Activated CD4-positive, alpha-beta T cell treated with anti-CD3 and anti-CD28 coated beads, Interleukin-2, amount 10 ng/mL, durations not matched to agents 7 days and 5 days (primary cell): Measurements from ENCODE around the gene LGALS3BP. TPM values are rescaled to one million over a fixed set of nuclear protein-coding genes. Genes with fewer than 3 reads are reported as not detected.
"Not testable (repeated sequence)": the region's sequence is repeated elsewhere in the genome, so short reads cannot be mapped to it uniquely, and the experiment has no call there.

Source experiments
- CTCF ChIA-PET: fragments of 350-600 bp; sonication (Branson Sonifier 250); formaldehyde crosslinking; loops from one replicate; lab custom pipeline; 2021; ENCODE audit warnings: antibody characterized with exemption; lab: Charles Lee
- POLR2A ChIA-PET: fragments of 350-600 bp; sonication (Branson Sonifier 250); formaldehyde crosslinking; loops from one replicate; lab custom pipeline; 2021; ENCODE audit warnings: antibody characterized with exemption; lab: Charles Lee
- DNase-seq: peaks from one replicate; pipeline ENCODE4 v3.0.0-alpha.2; 2020
- H3K27ac Mint-ChIP-seq: one replicate; pipeline ENCODE4 v1.8.0; 2021; ENCODE audit warnings: mild to moderate bottlenecking, moderate library complexity, mixed read lengths
- H3K27me3 Mint-ChIP-seq: one replicate; pipeline ENCODE4 v1.8.0; 2021; ENCODE audit warnings: mixed read lengths
- H3K36me3 Mint-ChIP-seq: one replicate; pipeline ENCODE4 v1.8.0; 2021; ENCODE audit warnings: low read depth, mixed read lengths
- H3K4me1 Mint-ChIP-seq: one replicate; pipeline ENCODE4 v1.8.0; 2021; ENCODE audit warnings: mixed read lengths
- H3K4me3 Mint-ChIP-seq: one replicate; pipeline ENCODE4 v1.8.0; 2021; ENCODE audit warnings: mild to moderate bottlenecking, moderate library complexity, mixed read lengths
- H3K9me3 Mint-ChIP-seq: one replicate; pipeline ENCODE4 v1.8.0; 2021; ENCODE audit warnings: mixed read lengths
- total RNA-seq, 2 experiments: library from RNA; stranded (reverse); gene quantifications; one replicate each; pipeline ENCODE4 v1.2.3, GENCODE V29; 2021

The LGALS3BP gene
- total RNA-seq, 2 experiments from 2014 or later: 269 to 284 TPM

DNA sequence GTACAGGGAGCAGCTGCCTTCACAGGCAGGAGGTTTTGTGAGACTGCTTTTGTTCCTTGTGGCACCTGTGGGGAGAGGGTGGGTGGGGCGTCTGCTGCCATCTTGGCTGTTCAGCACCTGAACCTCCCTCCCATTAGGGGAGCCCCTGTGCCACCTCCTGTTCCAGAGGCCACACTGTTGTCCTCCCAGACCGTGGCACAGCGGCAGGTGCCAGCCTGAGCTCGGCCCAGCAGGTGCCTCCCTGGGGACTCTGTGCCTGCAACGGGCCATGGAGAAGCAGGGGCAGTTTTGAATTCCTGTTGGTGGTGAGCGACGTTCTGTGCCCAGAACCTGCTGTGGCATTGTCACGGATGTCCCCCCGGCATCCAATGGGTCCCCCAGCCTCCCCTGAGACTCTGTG, 9.9 kb downstream of the LGALS3BP start:
- POLR2A ChIA-PET: no interaction called here
- Mint-ChIP-seq H3K9me3 (no peaks in the 10 kb centered on the region), H3K4me3 (no peak overlapping the region), H3K4me1 (peaks cover 12% of the 10 kb centered on the region), H3K27me3 (no peaks in the 10 kb centered on the region), H3K36me3 (peaks cover 22% of the 10 kb centered on the region), H3K27ac (no peak overlapping the region)
- CTCF ChIA-PET: no interaction called here
- DNase-seq: no peak

DNA sequence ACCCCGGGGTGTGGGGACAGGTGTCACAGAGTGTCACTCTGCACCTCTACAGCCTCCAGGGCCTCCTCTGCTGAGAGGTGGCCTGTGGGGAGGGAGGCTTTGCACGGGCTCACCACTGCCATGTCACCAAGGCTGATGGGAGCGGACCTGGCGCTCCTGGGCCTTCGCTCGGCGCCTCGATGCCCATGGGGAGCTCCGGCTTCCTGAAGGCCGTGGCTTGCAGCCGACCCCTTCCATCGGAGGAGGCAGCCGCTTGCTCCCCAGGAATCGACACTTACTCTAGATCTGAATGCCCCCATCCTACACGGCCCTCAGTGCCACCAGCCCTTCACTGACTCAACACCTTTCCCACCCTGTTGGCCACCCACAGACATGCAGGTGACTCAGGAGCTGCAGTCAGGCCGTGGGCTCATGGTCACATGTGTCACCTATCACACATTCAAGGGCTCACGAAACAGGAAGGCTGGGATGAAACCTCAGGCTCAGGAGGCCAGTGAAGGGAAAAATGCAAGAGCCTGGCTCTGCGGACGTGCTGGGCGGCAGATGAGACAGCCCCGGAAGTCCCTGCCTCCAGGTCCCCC, 11.9 kb downstream of the LGALS3BP start:
- POLR2A ChIA-PET: no interaction called here
- Mint-ChIP-seq H3K27me3 (no peaks in the 10 kb centered on the region), H3K9me3 (no peaks in the 10 kb centered on the region), H3K36me3 (peaks cover 20% of the 10 kb centered on the region), H3K4me3 (no peak overlapping the region), H3K4me1 (peaks cover 10% of the 10 kb centered on the region), H3K27ac (no peak overlapping the region)
- CTCF ChIA-PET: interaction anchor here (0.9 to 1.3 kb wide), 2 partner anchors 12 to 27 kb away, joined by 3 read pairs; partner anchors contain the start of gene LGALS3BP
- DNase-seq: no peak

DNA sequence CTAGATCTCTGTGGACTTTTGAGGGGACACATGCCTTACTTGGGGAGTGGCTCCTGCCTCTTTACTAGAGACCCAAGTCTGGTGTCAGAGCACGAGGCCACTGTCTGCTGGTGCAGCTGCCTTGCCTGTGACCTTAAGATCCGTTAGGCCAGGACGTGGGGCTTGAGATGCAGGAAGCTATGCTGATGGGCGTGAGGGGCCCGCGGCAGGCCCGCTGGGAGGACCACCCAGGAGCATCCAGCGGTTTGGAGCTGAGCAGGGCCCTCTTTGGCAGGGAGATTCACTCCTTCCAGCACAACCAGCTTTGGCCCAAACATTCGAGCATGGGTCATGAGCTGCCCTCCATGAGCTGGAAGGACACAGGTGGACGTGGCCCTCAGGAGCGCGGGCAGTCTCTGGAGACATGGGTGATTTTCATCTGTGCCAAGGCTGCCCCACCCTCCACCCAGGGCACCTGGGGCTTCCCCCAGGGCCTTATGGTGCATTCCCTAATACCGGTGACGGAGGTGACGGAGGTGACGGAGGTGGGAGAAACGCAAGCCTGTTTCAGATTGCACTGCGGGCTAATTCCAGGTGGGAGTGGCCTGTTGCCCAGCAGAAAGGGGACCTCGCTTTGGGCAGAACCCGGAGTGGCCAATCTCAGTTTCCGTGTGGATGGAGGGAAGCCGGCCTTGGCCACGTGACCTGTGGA, 12.7 kb downstream of the LGALS3BP start:
- Mint-ChIP-seq H3K27me3 (no peaks in the 10 kb centered on the region), H3K36me3 (peaks cover 14% of the 10 kb centered on the region), H3K9me3 (no peaks in the 10 kb centered on the region), H3K4me3 (no peak overlapping the region), H3K27ac (peak overlapping the region; percentile 2), H3K4me1 (peaks cover 10% of the 10 kb centered on the region)
- no peak for DNase-seq
- ChIA-PET POLR2A (no interaction called here), CTCF (interaction anchor here (0.6 to 2.5 kb wide), 4 partner anchors 13 to 453 kb away, joined by 3 to 6 read pairs (median 3); partner anchors contain the start of gene LGALS3BP)

DNA sequence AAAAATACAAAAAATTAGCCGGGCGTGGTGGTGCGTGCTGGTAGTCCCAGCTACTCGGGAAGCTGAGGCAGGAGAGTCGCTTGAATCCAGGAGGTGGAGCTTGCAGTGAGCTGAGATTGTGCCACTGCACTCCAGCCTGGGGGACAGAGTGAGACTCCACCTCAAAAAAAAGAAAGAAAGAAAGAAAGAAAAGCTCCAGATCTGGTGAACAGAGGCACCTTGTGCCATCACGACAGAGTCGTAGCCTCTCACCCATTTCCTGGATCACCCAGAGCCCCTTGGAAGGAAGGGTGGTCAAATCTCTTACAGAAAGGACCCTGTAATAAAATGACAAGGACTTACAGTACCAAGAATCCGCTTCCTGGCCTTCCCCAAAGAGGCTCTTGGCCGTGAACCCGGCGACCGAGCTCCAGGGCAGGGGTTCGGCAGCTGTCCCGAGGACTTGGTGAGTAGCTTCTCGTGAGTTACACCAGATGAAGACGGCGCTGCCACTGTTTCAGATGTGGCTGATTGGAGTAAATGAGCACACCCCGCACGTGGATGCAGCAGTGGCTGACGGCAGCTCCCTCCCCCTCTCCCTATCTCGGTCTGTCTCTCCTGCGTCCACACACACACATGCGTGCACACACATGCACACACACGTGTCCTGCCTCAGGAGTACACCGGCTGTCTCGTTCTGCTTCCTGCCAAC, 13.5 kb downstream of the LGALS3BP start:
- H3K27me3 Mint-ChIP-seq: no peaks in the 10 kb centered on the region
- no peaks in the 10 kb centered on the region for H3K9me3 Mint-ChIP-seq
- peaks cover 8% of the 10 kb centered on the region for H3K4me1 Mint-ChIP-seq
- DNase-seq: no peak
- no peak overlapping the region for H3K4me3 Mint-ChIP-seq
- ChIA-PET CTCF (interaction anchor here (0.6 to 2.5 kb wide), 5 partner anchors 11 to 452 kb away, joined by 3 to 6 read pairs (median 5); partner anchors contain the start of gene LGALS3BP), POLR2A (no interaction called here)
- no peak overlapping the region for H3K27ac Mint-ChIP-seq
- peaks cover 12% of the 10 kb centered on the region for H3K36me3 Mint-ChIP-seq

DNA sequence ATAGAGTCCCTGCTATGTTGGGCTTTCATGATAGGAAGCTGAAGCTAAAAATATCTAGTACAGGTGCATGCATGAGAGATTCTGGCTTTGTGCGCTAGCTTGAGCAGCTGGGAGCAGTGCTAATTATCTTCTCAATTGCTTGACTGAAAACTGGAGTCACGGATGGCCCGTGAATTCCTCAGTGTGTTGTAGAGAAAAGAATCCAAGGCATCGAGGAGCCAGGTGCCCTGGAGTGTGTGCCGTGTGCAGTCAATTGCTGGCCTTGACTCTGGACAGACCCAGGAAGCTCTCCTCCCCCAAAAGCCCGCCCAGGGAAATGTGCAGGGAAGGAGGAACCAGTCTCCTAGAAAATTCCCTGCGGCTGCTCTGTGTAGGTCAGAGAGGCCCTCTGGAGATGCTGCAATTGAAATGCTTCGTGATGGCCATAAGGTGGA, 14.2 kb downstream of the LGALS3BP start:
- H3K36me3 Mint-ChIP-seq: peaks cover 6% of the 10 kb centered on the region
- ChIA-PET POLR2A (no interaction called here), CTCF (interaction anchor here (1.0 to 2.5 kb wide), 3 partner anchors 11 to 100 kb away, joined by 5 to 6 read pairs (median 5); partner anchors contain the start of gene LGALS3BP)
- no peak overlapping the region for H3K27ac Mint-ChIP-seq
- H3K4me3 Mint-ChIP-seq: no peak overlapping the region
- H3K27me3 Mint-ChIP-seq: no peaks in the 10 kb centered on the region
- peaks cover 4% of the 10 kb centered on the region for H3K4me1 Mint-ChIP-seq
- no peaks in the 10 kb centered on the region for H3K9me3 Mint-ChIP-seq
- DNase-seq: no peak

DNA sequence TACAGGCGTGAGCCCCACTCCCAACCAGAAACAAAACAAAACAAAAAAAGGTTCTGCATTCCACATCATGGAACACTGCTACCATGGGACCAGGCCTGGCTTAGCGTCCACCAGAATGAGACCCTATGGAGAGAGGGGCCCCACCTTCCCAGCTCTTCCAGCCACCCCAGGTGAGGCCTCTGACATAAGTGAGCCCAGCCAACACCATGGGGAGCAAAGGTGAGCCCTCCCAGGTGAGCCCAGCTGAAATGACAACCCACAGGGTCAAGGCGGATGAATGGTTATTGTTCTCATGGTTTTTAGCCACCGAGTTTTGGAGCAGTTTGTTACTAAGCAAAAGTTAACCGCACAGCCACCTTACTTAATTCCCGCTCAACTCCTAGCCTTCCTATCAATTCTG, 16.3 kb downstream of the LGALS3BP start:
- Mint-ChIP-seq H3K36me3 (peaks cover 2% of the 10 kb centered on the region), H3K4me3 (no peak overlapping the region), H3K4me1 (no peaks in the 10 kb centered on the region), H3K9me3 (no peaks in the 10 kb centered on the region), H3K27ac (no peak overlapping the region), H3K27me3 (no peaks in the 10 kb centered on the region)
- no peak for DNase-seq
- ChIA-PET CTCF (interaction anchor here (1.1 kb wide), 1 partner anchor 8 kb away, joined by 4 read pairs; no protein-coding TSS in a partner anchor), POLR2A (no interaction called here)

DNA sequence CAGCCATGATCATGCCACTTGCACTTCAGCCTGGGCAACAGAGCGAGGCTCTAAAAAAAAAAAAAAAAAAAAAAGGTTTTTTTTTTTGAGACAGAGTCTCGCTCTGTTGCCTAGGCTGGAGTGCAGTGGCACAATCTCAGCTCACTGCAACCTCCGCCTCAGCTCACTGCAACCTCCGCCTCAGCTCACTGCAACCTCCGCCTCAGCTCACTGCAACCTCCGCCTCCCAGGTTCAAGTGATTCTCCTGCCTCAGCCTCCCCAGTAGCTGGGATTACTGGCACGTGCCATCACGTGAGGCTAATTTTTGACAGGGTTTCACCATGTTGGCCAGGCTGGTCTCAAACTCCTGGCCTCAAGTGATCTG, 16.8 kb downstream of the LGALS3BP start:
- POLR2A ChIA-PET, H3K4me1 Mint-ChIP-seq, H3K27ac Mint-ChIP-seq, H3K4me3 Mint-ChIP-seq, H3K36me3 Mint-ChIP-seq, H3K9me3 Mint-ChIP-seq, DNase-seq, H3K27me3 Mint-ChIP-seq: not testable (repeated sequence)
- CTCF ChIA-PET: interaction anchor here (0.6 to 1.1 kb wide), 2 partner anchors 9 to 1472 kb away, joined by 3 to 4 read pairs; no protein-coding TSS in a partner anchor

DNA sequence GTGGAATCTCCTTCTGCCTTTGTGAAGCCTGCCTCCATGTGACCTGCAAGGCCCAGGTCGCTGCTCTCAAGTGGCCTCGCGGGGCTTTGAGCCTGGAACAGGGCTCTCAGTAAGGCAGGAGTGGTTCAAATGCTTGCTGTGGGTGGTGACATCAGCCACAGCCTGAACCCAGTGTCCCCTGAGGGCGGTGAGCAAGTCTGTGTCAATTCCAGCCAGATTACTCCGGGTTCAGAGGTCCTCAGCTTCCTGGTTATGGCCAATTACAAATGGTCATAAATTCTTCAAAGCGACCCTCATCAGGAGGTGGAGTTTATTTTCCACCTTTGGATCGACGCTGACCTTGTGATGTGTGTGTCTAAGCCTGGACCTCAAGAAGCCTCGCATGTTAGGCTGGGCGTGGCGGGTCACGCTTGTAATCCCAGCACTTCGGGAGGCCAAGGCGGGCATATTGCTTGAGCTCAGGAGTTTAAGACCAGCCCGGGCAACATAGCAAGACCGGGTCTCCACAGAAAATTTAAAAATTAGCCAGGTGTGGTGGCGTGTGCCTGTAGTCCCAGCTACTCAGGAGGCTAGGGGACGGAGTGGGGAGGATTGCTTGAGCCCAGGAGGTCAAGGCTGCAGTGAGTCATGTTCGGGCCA, 17.3 kb downstream of the LGALS3BP start:
- ChIA-PET POLR2A (no interaction called here), CTCF (interaction anchor here (0.6 to 1.1 kb wide), 2 partner anchors 9 to 1471 kb away, joined by 3 to 4 read pairs; no protein-coding TSS in a partner anchor)
- DNase-seq: no peak
- Mint-ChIP-seq H3K4me3 (no peak overlapping the region), H3K36me3 (peaks cover 2% of the 10 kb centered on the region), H3K4me1 (no peaks in the 10 kb centered on the region), H3K9me3 (no peaks in the 10 kb centered on the region), H3K27me3 (no peaks in the 10 kb centered on the region), H3K27ac (no peak overlapping the region)

DNA sequence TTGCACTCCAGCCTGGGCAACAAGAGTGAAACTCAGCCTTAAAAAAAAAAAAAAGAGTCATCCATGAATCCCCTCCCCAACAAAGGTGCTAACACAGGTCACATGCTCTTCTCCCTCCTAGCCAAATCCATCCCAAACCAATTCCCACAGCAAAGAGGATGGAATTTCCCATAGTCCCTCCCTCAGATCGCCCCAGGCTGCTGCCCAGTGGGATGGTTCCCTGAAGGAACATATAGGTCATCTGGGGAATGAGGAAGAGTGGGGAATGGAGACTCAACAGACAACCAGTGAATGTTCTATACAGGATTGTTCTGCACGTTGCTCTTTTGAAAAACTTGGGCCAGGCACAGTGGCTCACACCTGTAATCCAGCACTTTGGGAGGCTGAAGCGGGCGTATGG, 18.2 kb downstream of the LGALS3BP start:
- Mint-ChIP-seq H3K27ac (no peak overlapping the region), H3K9me3 (no peaks in the 10 kb centered on the region), H3K4me1 (no peaks in the 10 kb centered on the region), H3K4me3 (no peak overlapping the region), H3K27me3 (no peaks in the 10 kb centered on the region), H3K36me3 (peaks cover 2% of the 10 kb centered on the region)
- no peak for DNase-seq
- POLR2A ChIA-PET: no interaction called here
- CTCF ChIA-PET: no interaction called here

DNA sequence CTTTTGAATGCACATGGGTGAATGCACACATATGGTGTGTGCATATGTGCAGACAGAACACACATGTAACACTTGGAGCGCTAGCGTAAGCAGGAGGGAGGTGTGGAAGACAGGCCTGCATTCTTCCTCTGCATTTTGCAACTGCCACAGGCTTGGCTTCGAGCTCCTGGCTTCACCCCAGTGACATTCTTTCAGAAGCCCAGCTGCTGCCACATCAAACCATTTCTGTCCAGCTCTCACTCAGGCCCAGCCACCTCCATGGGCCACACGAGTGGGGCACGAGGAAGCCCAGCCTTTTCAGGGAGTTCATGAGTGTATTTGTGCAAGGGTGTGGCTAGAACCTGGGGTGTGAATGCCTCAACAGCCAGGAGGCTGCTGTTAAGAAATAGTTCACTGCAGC, 18.8 kb downstream of the LGALS3BP start:
- POLR2A ChIA-PET: no interaction called here
- Mint-ChIP-seq H3K27ac (no peak overlapping the region), H3K9me3 (no peaks in the 10 kb centered on the region), H3K36me3 (peaks cover 2% of the 10 kb centered on the region), H3K4me3 (no peak overlapping the region), H3K4me1 (no peaks in the 10 kb centered on the region), H3K27me3 (no peaks in the 10 kb centered on the region)
- DNase-seq: no peak
- CTCF ChIA-PET: no interaction called here

DNA sequence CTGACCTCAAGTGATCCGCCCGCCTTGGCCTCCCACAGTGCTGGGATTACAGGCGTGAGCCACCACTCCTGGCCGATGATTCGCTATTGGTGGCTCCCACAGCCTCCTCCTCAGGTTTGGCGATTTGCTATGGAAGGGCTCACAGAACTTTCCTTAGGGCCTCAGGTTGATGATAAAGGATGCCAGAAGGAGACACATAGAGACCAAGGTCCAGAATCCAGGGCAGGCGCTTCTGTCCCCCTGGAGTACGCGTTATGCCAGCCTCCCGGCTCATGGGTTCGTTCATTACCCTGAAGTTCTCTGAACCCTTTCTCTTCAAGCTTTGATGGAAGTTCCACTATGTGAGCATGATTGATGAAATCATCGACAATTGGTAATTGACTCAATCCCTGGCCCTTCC, 19.9 kb downstream of the LGALS3BP start:
- Mint-ChIP-seq H3K27me3 (no peaks in the 10 kb centered on the region), H3K36me3 (no peaks in the 10 kb centered on the region), H3K9me3 (no peaks in the 10 kb centered on the region), H3K4me1 (no peaks in the 10 kb centered on the region), H3K27ac (no peak overlapping the region), H3K4me3 (no peak overlapping the region)
- no peak for DNase-seq
- ChIA-PET CTCF (interaction anchor here (1.2 kb wide), 1 partner anchor 11 kb away, joined by 3 read pairs; no protein-coding TSS in a partner anchor), POLR2A (no interaction called here)

DNA sequence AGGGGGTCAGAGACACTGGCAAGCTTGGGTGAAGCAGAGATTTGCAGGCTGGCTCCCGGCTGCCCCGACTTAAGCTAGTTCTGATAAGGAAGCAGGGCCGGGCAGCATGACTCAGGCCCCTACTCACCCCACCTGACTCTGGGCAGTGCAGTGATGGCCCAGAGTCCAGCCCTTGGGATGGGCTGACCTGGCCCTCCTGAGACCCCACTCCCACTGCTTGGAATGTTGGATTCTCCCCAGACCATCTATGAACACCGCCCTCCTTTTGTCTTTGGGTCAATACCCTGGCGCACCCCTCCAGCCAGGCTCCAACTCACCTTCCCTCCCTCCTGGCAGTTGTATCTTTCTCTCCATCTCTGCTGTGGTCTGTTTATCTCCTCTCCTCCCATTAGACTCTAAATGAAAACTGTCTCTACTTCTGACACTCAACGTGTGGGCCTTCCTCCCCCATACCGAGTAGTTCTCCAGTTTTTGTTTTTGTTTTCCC, 21.0 kb downstream of the LGALS3BP start:
- ChIA-PET CTCF (no interaction called here), POLR2A (no interaction called here)
- Mint-ChIP-seq H3K27me3 (no peaks in the 10 kb centered on the region), H3K27ac (no peak overlapping the region), H3K4me1 (no peaks in the 10 kb centered on the region), H3K9me3 (no peaks in the 10 kb centered on the region), H3K36me3 (no peaks in the 10 kb centered on the region), H3K4me3 (no peak overlapping the region)
- no peak for DNase-seq
